DOHH2 (cell line): ENCODE measurements around the gene BRMS1.

ENCODE experiments used
- H3F3A ChIP-seq: fragments of 200-600 bp; sonication (generic), shearing (Covaris generic); 2 replicates; pipeline ENCODE4 v1.6.0; 2016; ENCODE audit warnings: antibody characterized with exemption, mild to moderate bottlenecking; ENCODE audit not compliant: control insufficient read depth, insufficient read depth
- H3K27ac ChIP-seq: fragments of 200-600 bp; sonication (generic); 2 replicates; pipeline ENCODE4 v1.5.1; 2014; ENCODE audit warnings: low read depth, mild to moderate bottlenecking, low read length, moderate library complexity
- H3K27me3 ChIP-seq: fragments of 200-600 bp; sonication (generic); 2 replicates; pipeline ENCODE4 v1.6.1; 2014; ENCODE audit warnings: mild to moderate bottlenecking, low read length, mixed read lengths; ENCODE audit not compliant: control insufficient read depth
- H3K36me3 ChIP-seq: fragments of 200-600 bp; sonication (generic); 2 replicates; pipeline ENCODE4 v1.6.1; 2014; ENCODE audit warnings: mild to moderate bottlenecking, low read length, moderate library complexity, mixed read lengths; ENCODE audit not compliant: control insufficient read depth
- H3K4me1 ChIP-seq: fragments of 200-600 bp; sonication (generic); 2 replicates; pipeline ENCODE4 v1.6.1; 2014; ENCODE audit warnings: mild to moderate bottlenecking, low read length, mixed read lengths; ENCODE audit not compliant: control insufficient read depth
- H3K4me2 ChIP-seq: fragments of 200-600 bp; sonication (generic); 2 replicates; pipeline ENCODE4 v1.6.0; 2014; ENCODE audit warnings: mild to moderate bottlenecking, low read length, moderate library complexity
- H3K4me3 ChIP-seq: fragments of 200-600 bp; sonication (generic); 2 replicates; pipeline ENCODE4 v1.5.1; 2014; ENCODE audit warnings: mild to moderate bottlenecking, low read length, mixed read lengths
- H3K79me2 ChIP-seq: fragments of 200-600 bp; sonication (generic); 2 replicates; pipeline ENCODE4 v1.6.1; 2014; ENCODE audit warnings: mild to moderate bottlenecking, low read length, mixed read lengths; ENCODE audit not compliant: control insufficient read depth
- H3K9me2 ChIP-seq: fragments of 200-600 bp; sonication (generic); replicated peaks from 2 replicates; pipeline ENCODE4 v1.6.1; 2014; ENCODE audit warnings: mild to moderate bottlenecking, low read length, mixed read lengths; ENCODE audit not compliant: control insufficient read depth
- H3K9me3 ChIP-seq: fragments of 200-600 bp; sonication (generic); 2 replicates; pipeline ENCODE4 v1.6.1; 2014; ENCODE audit warnings: antibody characterized with exemption, low read length, mixed read lengths; ENCODE audit not compliant: control insufficient read depth, insufficient read depth
- H4K20me1 ChIP-seq: fragments of 200-600 bp; sonication (generic); 2 replicates; pipeline ENCODE4 v1.6.0; 2014; ENCODE audit warnings: low read depth, mild to moderate bottlenecking, antibody characterized with exemption, low read length, moderate library complexity; ENCODE audit not compliant: control insufficient read depth, insufficient read depth
- CTCF ChIP-seq: fragments of 200-600 bp; sonication (generic); IDR thresholded peaks from one replicate; pipeline ENCODE4 v1.5.1; 2014; ENCODE audit warnings: antibody characterized with exemption, mild to moderate bottlenecking, low read depth, low read length; ENCODE audit not compliant: poor library complexity, severe bottlenecking
- EZH2phosphoT487 ChIP-seq: fragments of 200-600 bp; sonication (generic); IDR thresholded peaks from 2 replicates; pipeline ENCODE4 v1.6.1; 2017; ENCODE audit warnings: borderline replicate concordance, mild to moderate bottlenecking, antibody characterized with exemption, low read length, moderate library complexity, mixed read lengths

Gene BRMS1

GRCh38 chr11:66315921-66316811, 28.7 kb downstream of the BRMS1 start:
- Histone ChIP-seq H3K79me2 (no peaks in the 10 kb centered on the region), H4K20me1 (no peaks in the 10 kb centered on the region), H3K9me2 (no peaks in the 10 kb centered on the region), H3F3A (peaks cover 11% of the 10 kb centered on the region), H3K4me1 (peaks cover 49% of the 10 kb centered on the region), H3K9me3 (peaks cover 3% of the 10 kb centered on the region; the same call in 1 of the 2 replicates), H3K36me3 (no peaks in the 10 kb centered on the region), H3K4me2 (peak overlapping the region; percentile 92), H3K4me3 (no peak overlapping the region), H3K27ac (no peak overlapping the region), H3K27me3 (no peaks in the 10 kb centered on the region)
- TF ChIP-seq EZH2phosphoT487 (no peak), CTCF (no peak)

- H3K27me3 ChIP-seq, result no peaks in the 10 kb centered on the region
- H3K4me3 ChIP-seq, result no peak overlapping the region
- H4K20me1 ChIP-seq, result no peaks in the 10 kb centered on the region
- H3K9me2 ChIP-seq, result no peaks in the 10 kb centered on the region
- no peaks in the 10 kb centered on the region for H3K36me3 ChIP-seq
- peaks cover 49% of the 10 kb centered on the region for H3K4me1 ChIP-seq
- H3K9me3 ChIP-seq, result peaks cover 3% of the 10 kb centered on the region; the same call in 1 of the 2 replicates
- no peak overlapping the region for H3K4me2 ChIP-seq
- peaks cover 11% of the 10 kb centered on the region for H3F3A ChIP-seq
- TF ChIP-seq EZH2phosphoT487, result no peak
- no peak for TF ChIP-seq CTCF
- H3K27ac ChIP-seq, result no peak overlapping the region
- H3K79me2 ChIP-seq, result no peaks in the 10 kb centered on the region
Measured at GRCh38 chr11:66315498-66315885, 29.4 kb downstream of the BRMS1 start.

GRCh38 chr11:66314561-66315497, 30.1 kb downstream of the BRMS1 start:
- H3K4me2 ChIP-seq, result no peak overlapping the region
- H3K27me3 ChIP-seq, result no peaks in the 10 kb centered on the region
- H3K9me3 ChIP-seq, result peaks cover 3% of the 10 kb centered on the region; the same call in 1 of the 2 replicates
- H3K79me2 ChIP-seq, result no peaks in the 10 kb centered on the region
- no peaks in the 10 kb centered on the region for H3K9me2 ChIP-seq
- H3K4me3 ChIP-seq, result no peak overlapping the region
- H3F3A ChIP-seq, result peaks cover 11% of the 10 kb centered on the region
- peaks cover 49% of the 10 kb centered on the region for H3K4me1 ChIP-seq
- H3K27ac ChIP-seq, result no peak overlapping the region
- H3K36me3 ChIP-seq, result no peaks in the 10 kb centered on the region
- TF ChIP-seq EZH2phosphoT487 (no peak), CTCF (no peak)
- no peaks in the 10 kb centered on the region for H4K20me1 ChIP-seq
